Activated T-cell treated with anti-CD3 and anti-CD28 coated beads for 48 hours (primary cell): ENCODE measurements around the gene PPM1F.
"Not testable (repeated sequence)": the region's sequence is repeated elsewhere in the genome, so short reads cannot be mapped to it uniquely, and the experiment has no call there.

ENCODE experiments used
- DNase-seq: peaks from one replicate; pipeline ENCODE4 v3.0.0-alpha.2; 2020; ENCODE audit warnings: low read depth

PPM1F gene

GRCh38 chr22:21919526-21920307, 32.9 kb downstream of the PPM1F start:
- no peak for DNase-seq

- no peak for DNase-seq
Observed at GRCh38 chr22:21918466-21919185, 34.0 kb downstream of the PPM1F start.

GRCh38 chr22:21917959-21918261, 34.7 kb downstream of the PPM1F start:
- no peak for DNase-seq

- DNase-seq, result no peak
Observed at GRCh38 chr22:21917181-21917958, 35.3 kb downstream of the PPM1F start.

GRCh38 chr22:21916309-21916918, 36.2 kb downstream of the PPM1F start:
- DNase-seq, result no peak

- DNase-seq, result no peak
Observed at GRCh38 chr22:21915624-21916308, 36.9 kb downstream of the PPM1F start.

GRCh38 chr22:21914033-21914642, 38.5 kb downstream of the PPM1F start:
- not testable (repeated sequence) for DNase-seq

GRCh38 chr22:21910367-21910766, 42.3 kb downstream of the PPM1F start:
- DNase-seq, result not testable (repeated sequence)

GRCh38 chr22:21909871-21910270, 42.8 kb downstream of the PPM1F start:
- no peak for DNase-seq

- no peak for DNase-seq
Observed at GRCh38 chr22:21907638-21908522, 44.8 kb downstream of the PPM1F start.

GRCh38 chr22:21905234-21905633, 47.4 kb downstream of the PPM1F start:
- not testable (repeated sequence) for DNase-seq

- DNase-seq, result no peak
Observed at GRCh38 chr22:21904250-21904789, 48.3 kb downstream of the PPM1F start.

GRCh38 chr22:21903283-21903682, 49.4 kb downstream of the PPM1F start:
- no peak for DNase-seq

- no peak for DNase-seq
Observed at GRCh38 chr22:21902296-21903087, 50.2 kb downstream of the PPM1F start.

GRCh38 chr22:21898354-21898896, 54.2 kb downstream of the PPM1F start:
- DNase-seq, result no peak

- no peak for DNase-seq
Observed at GRCh38 chr22:21896951-21897513, 55.6 kb downstream of the PPM1F start.

- DNase-seq, result not testable (repeated sequence)
Observed at GRCh38 chr22:21896275-21896674, 56.4 kb downstream of the PPM1F start.

- no peak for DNase-seq
Observed at GRCh38 chr22:21894799-21895198, 57.8 kb downstream of the PPM1F start.
